ENCODE results near the gene TPRG1. TPM values are rescaled to one million over a fixed set of nuclear protein-coding genes. Genes with fewer than 3 reads are reported as not detected.

The TPRG1 gene
- total and polyA plus RNA-seq, 2 of the 8 experiments (the other 6 are each of a cell fraction or from before 2014, with no cell fraction given): 0.37 to 0.47 TPM

DNA sequence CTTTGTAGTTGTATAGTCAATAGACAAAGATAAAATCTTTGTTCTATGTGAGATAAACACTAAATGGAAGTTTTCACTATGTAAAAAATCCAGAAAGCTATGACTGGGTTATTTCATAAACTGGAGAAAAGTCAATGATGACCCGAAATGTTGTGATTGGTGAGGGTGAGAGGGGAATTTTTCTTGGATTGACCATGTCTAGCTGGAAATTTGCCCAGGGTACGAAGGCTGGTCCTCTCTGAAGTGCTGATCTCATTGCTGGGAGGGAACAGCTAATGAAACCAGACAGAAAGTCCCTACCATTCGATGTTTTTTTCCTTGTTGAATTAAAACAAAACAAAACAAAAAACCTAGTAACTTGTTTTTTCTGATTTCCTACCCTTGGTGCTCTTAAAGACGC lies 14.3 kb downstream of the TPRG1 start (continued):
- TF ChIP-seq GTF2F1 (IDR thresholded peaks at IDR 0.05; ENCODE audit: borderline replicate concordance, low read depth, low read length) (no peak), SRF (IDR thresholded peaks at IDR 0.05; ENCODE audit: low read depth, low read length) (no peak)

All from H1 (cell line).